ENCODE measurements around the gene S100B.
"Not testable (repeated sequence)": the region's sequence is repeated elsewhere in the genome, so short reads cannot be mapped to it uniquely, and the experiment has no call there.

S100B gene

DNA sequence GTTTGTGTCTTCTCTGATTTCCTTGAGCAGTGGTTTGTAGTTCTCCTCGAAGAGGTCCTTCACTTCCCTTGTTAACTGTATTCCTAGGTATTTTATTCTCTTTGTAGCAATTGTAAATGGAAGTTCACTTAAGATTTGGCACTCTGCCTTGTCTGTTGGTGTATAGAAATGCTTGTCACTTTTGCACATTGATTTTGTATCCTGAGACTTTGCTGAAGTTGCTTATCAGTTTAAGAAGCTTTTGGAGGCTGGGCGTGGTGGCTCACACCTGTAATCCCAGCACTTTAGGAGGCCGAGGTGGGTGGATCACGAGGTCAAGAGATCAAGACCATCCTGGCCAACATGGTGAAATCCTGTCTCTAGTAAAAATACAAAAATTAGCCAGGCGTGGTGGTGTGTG lies 27.1 kb downstream of the S100B start:
- not testable (repeated sequence) for H3K9me3 ChIP-seq (ENCODE audit: insufficient read depth, low read length, severe bottlenecking); H3K27ac ChIP-seq (ENCODE audit: low read length); ATAC-seq (ENCODE audit: insufficient read depth, low read depth); H3K9ac ChIP-seq (ENCODE audit: low read depth, low read length); H2AFZ ChIP-seq (ENCODE audit: low read depth, low read length); H4K20me1 ChIP-seq (ENCODE audit: insufficient read depth, low read length); H3K79me2 ChIP-seq (ENCODE audit: insufficient read depth, low read length); H3K27me3 ChIP-seq (ENCODE audit: insufficient read depth, low read length, poor library complexity); H3K36me3 ChIP-seq (ENCODE audit: insufficient read depth, low read length); H3K4me1 ChIP-seq (ENCODE audit: insufficient read depth, low read length); H3K4me3 ChIP-seq (ENCODE audit: low read depth in 1 of 2, low read length in 2 of 2); DNase-seq; H3K4me2 ChIP-seq (ENCODE audit: insufficient read depth, low read length)

DNA sequence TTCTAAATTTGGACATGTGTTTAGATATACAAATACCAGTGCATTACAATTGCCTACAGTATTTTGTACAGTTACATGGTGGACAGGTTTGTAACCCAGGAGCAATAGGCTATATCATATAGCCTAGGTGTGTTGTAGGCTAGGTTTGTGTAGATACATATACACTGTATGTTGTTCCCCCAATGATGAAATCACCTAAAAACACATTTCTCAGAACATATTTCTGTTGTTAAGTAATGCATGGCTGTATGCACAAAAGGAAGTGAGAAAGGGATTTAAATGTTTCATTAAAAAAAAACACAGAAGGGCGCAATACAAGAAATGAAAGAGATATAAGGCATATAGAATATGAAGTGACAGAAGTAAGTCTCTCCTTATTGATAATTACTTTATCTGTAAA lies 32.0 kb downstream of the S100B start:
- no peak for TF ChIP-seq EZH2 (IDR thresholded peaks at IDR 0.05; ENCODE audit: borderline replicate concordance, low read depth, low read length, severe bottlenecking)
- TF ChIP-seq, protein P1, sequence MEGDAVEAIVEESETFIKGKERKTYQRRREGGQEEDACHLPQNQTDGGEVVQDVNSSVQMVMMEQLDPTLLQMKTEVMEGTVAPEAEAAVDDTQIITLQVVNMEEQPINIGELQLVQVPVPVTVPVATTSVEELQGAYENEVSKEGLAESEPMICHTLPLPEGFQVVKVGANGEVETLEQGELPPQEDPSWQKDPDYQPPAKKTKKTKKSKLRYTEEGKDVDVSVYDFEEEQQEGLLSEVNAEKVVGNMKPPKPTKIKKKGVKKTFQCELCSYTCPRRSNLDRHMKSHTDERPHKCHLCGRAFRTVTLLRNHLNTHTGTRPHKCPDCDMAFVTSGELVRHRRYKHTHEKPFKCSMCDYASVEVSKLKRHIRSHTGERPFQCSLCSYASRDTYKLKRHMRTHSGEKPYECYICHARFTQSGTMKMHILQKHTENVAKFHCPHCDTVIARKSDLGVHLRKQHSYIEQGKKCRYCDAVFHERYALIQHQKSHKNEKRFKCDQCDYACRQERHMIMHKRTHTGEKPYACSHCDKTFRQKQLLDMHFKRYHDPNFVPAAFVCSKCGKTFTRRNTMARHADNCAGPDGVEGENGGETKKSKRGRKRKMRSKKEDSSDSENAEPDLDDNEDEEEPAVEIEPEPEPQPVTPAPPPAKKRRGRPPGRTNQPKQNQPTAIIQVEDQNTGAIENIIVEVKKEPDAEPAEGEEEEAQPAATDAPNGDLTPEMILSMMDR (IDR thresholded peaks at IDR 0.05; ENCODE audit: borderline replicate concordance, extremely low read depth, low read length, poor library complexity, severe bottlenecking) = no peak
- Histone ChIP-seq H3K4me2 (ENCODE audit: insufficient read depth, low read length) (no peak overlapping the region), H3K27ac (ENCODE audit: low read length) (no peak overlapping the region), H3K79me2 (ENCODE audit: insufficient read depth, low read length) (no peaks in the 10 kb centered on the region), H2AFZ (ENCODE audit: low read depth, low read length) (no peak overlapping the region), H3K9ac (ENCODE audit: low read depth, low read length) (no peak overlapping the region), H4K20me1 (ENCODE audit: insufficient read depth, low read length) (no peaks in the 10 kb centered on the region), H3K4me3 (ENCODE audit: low read depth in 1 of 2, low read length in 2 of 2) (no peak overlapping the region), H3K9me3 (ENCODE audit: insufficient read depth, low read length, severe bottlenecking) (no peaks in the 10 kb centered on the region), H3K4me1 (ENCODE audit: insufficient read depth, low read length) (no peaks in the 10 kb centered on the region), H3K27me3 (ENCODE audit: insufficient read depth, low read length, poor library complexity) (no peaks in the 10 kb centered on the region), H3K36me3 (ENCODE audit: insufficient read depth, low read length) (peaks cover 42% of the 10 kb centered on the region)
- ATAC-seq (ENCODE audit: insufficient read depth, low read depth) = no peak
- no peak for DNase-seq

DNA sequence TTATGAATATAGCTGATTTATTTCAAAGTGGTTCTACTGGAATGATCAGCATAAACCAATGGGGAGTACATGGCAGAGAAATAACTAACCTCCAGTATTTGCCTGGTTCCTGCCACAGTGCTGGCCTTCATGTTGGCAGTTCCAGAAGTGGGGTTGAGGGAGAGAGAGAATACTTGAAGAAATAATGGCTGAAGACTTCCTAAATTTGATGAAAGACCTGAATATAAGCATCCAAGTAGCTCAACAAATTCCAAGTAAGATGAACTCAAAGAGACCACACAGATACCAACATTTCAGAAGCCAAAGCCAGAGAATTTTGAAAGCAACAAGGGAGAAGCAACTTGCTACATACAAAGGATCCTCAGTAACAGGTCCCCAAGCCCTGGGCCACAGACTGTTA lies 34.3 kb downstream of the S100B start:
- H3K9me3 ChIP-seq (ENCODE audit: insufficient read depth, low read length, severe bottlenecking) = no peaks in the 10 kb centered on the region
- no peaks in the 10 kb centered on the region for H3K27me3 ChIP-seq (ENCODE audit: insufficient read depth, low read length, poor library complexity)
- peaks cover 65% of the 10 kb centered on the region for H3K36me3 ChIP-seq (ENCODE audit: insufficient read depth, low read length)
- H3K4me2 ChIP-seq (ENCODE audit: insufficient read depth, low read length) = no peak overlapping the region
- H4K20me1 ChIP-seq (ENCODE audit: insufficient read depth, low read length) = no peaks in the 10 kb centered on the region
- no peaks in the 10 kb centered on the region for H3K4me1 ChIP-seq (ENCODE audit: insufficient read depth, low read length)
- H3K9ac ChIP-seq (ENCODE audit: low read depth, low read length) = no peak overlapping the region
- TF ChIP-seq, protein P1 (IDR thresholded peaks at IDR 0.05; ENCODE audit: borderline replicate concordance, extremely low read depth, low read length, poor library complexity, severe bottlenecking) = no peak
- no peak for TF ChIP-seq EZH2 (IDR thresholded peaks at IDR 0.05; ENCODE audit: borderline replicate concordance, low read depth, low read length, severe bottlenecking)
- no peak overlapping the region for H3K27ac ChIP-seq (ENCODE audit: low read length)
- no peak for ATAC-seq (ENCODE audit: insufficient read depth, low read depth)
- no peaks in the 10 kb centered on the region for H3K79me2 ChIP-seq (ENCODE audit: insufficient read depth, low read length)
- DNase-seq = no peak
- H3K4me3 ChIP-seq (ENCODE audit: low read depth in 1 of 2, low read length in 2 of 2) = no peak overlapping the region
- H2AFZ ChIP-seq (ENCODE audit: low read depth, low read length) = no peak overlapping the region

DNA sequence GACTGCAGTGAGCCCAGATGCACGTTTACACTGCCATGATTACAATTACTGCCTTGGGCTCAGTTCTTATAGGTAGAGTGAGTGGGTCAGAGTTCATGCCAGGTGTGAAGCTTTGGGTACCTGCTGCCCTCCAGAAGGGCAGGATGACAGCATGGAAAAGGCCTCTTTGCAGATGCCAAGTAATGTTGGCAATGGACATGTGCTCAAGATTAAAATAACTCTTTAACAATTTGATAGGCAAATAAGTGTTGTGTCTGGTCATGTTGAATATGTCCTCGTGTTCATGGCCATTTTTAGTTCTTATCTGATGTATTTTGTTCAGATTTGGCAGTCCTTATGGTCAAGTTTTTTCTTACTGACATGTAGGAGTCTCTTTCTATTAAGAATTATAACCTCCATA lies 34.8 kb downstream of the S100B start:
- no peak overlapping the region for H3K4me3 ChIP-seq (ENCODE audit: low read depth in 1 of 2, low read length in 2 of 2)
- H4K20me1 ChIP-seq (ENCODE audit: insufficient read depth, low read length) = no peaks in the 10 kb centered on the region
- H3K79me2 ChIP-seq (ENCODE audit: insufficient read depth, low read length) = no peaks in the 10 kb centered on the region
- H3K36me3 ChIP-seq (ENCODE audit: insufficient read depth, low read length) = peaks cover 67% of the 10 kb centered on the region
- no peak for TF ChIP-seq EZH2 (IDR thresholded peaks at IDR 0.05; ENCODE audit: borderline replicate concordance, low read depth, low read length, severe bottlenecking)
- TF ChIP-seq, protein P1 (IDR thresholded peaks at IDR 0.05; ENCODE audit: borderline replicate concordance, extremely low read depth, low read length, poor library complexity, severe bottlenecking) = no peak
- H3K27ac ChIP-seq (ENCODE audit: low read length) = no peak overlapping the region
- no peak overlapping the region for H3K4me2 ChIP-seq (ENCODE audit: insufficient read depth, low read length)
- ATAC-seq (ENCODE audit: insufficient read depth, low read depth) = no peak
- no peaks in the 10 kb centered on the region for H3K9me3 ChIP-seq (ENCODE audit: insufficient read depth, low read length, severe bottlenecking)
- H2AFZ ChIP-seq (ENCODE audit: low read depth, low read length) = no peak overlapping the region
- DNase-seq = no peak
- no peak overlapping the region for H3K9ac ChIP-seq (ENCODE audit: low read depth, low read length)
- H3K27me3 ChIP-seq (ENCODE audit: insufficient read depth, low read length, poor library complexity) = no peaks in the 10 kb centered on the region
- no peaks in the 10 kb centered on the region for H3K4me1 ChIP-seq (ENCODE audit: insufficient read depth, low read length)

Measured in DND-41 (cell line).